Skeletal muscle tissue (tissue), 4 donors: ENCODE measurements around the gene IFITM1. TPM values are rescaled to one million over a fixed set of nuclear protein-coding genes. Genes with fewer than 3 reads are reported as not detected.
"Not testable (repeated sequence)": the region's sequence is repeated elsewhere in the genome, so short reads cannot be mapped to it uniquely, and the experiment has no call there.

ENCODE experiments used
- H3K27ac ChIP-seq: one replicate; pipeline ENCODE4 v1.7.0; 2013; ENCODE audit warnings: mild to moderate bottlenecking, low read depth, low read length, inconsistent platforms
- H3K27me3 ChIP-seq, 3 donors: one replicate each; pipeline ENCODE4 v1.7.0; 2013; ENCODE audit warnings: low read length in 3 of 3; ENCODE audit not compliant: control insufficient read depth in 3 of 3, insufficient read depth in 3 of 3
- H3K36me3 ChIP-seq, 3 donors: one replicate each; pipeline ENCODE4 v1.7.0; 2013; ENCODE audit warnings: low read length in 3 of 3; ENCODE audit not compliant: control insufficient read depth in 3 of 3, insufficient read depth in 3 of 3
- H3K4me1 ChIP-seq, 3 donors: one replicate each; pipeline ENCODE4 v1.7.0; 2013; ENCODE audit warnings: low read length in 3 of 3, mild to moderate bottlenecking in 3 of 3; ENCODE audit not compliant: control insufficient read depth in 3 of 3, insufficient read depth in 3 of 3
- H3K4me3 ChIP-seq, 3 donors: one replicate each; pipeline ENCODE4 v1.7.0; 2013; ENCODE audit warnings: low read length in 3 of 3
- H3K9ac ChIP-seq, 3 donors: one replicate each; pipeline ENCODE4 v1.7.0; 2013; ENCODE audit warnings: low read length in 3 of 3, mild to moderate bottlenecking in 3 of 3, moderate library complexity in 2 of 3, low read depth in 1 of 3
- H3K9me3 ChIP-seq, 3 donors: one replicate each; pipeline ENCODE4 v1.7.0; 2013; ENCODE audit warnings: low read length in 3 of 3; ENCODE audit not compliant: control insufficient read depth in 3 of 3
- total RNA-seq: library from RNA; depleted of rRNA; stranded (reverse); fragments of >200 nt; gene quantifications from one replicate; pipeline ENCODE4 v1.2.3, GENCODE V29; 2014
- donor health status: Osteomylitis.

Gene IFITM1
- total RNA-seq, 1 donor from 2014 or later: 13.0 TPM

- Histone ChIP-seq H3K4me3 (no peak overlapping the region), H3K27me3 (peaks cover 11 to 17% (median 12%) of the 10 kb centered on the region in 3 donors), H3K9ac (no peak overlapping the region)
These were observed 9.8 kb upstream of the IFITM1 start for GRCh38 chr11:304061-304506.

GRCh38 chr11:304915-305843 is 8.7 kb upstream of the IFITM1 start:
- Histone ChIP-seq H3K9me3 (no peaks in the 10 kb centered on the region), H3K36me3 (no peaks in the 10 kb centered on the region), H3K4me1 (peaks cover 12 to 22% (median 20%) of the 10 kb centered on the region in 3 donors), H3K27ac (no peak overlapping the region), H3K4me3 (no peak overlapping the region), H3K27me3 (peaks cover 5 to 17% (median 13%) of the 10 kb centered on the region in 3 donors), H3K9ac (no peak overlapping the region)

More at GRCh38 chr11:304061-304506, 9.8 kb upstream of the IFITM1 start:
- Histone ChIP-seq H3K4me1 (peaks cover 8 to 19% (median 17%) of the 10 kb centered on the region in 3 donors), H3K27ac (no peak overlapping the region), H3K36me3 (no peaks in the 10 kb centered on the region), H3K9me3 (no peaks in the 10 kb centered on the region)

- Histone ChIP-seq H3K27ac (peak overlapping the region; percentile 13), H3K36me3 (no peaks in the 10 kb centered on the region), H3K9me3 (no peaks in the 10 kb centered on the region), H3K4me3 (no peak overlapping the region), H3K9ac (no peak overlapping the region), H3K27me3 (peaks cover 0 to 12% (median 10%) of the 10 kb centered on the region in 3 donors), H3K4me1 (peaks cover 12 to 22% (median 18%) of the 10 kb centered on the region in 3 donors)
These were observed 8.0 kb upstream of the IFITM1 start for GRCh38 chr11:305844-306211.

GRCh38 chr11:306645-307371 is 7.0 kb upstream of the IFITM1 start:
- Histone ChIP-seq H3K27me3 (peaks cover 2 to 15% (median 10%) of the 10 kb centered on the region in 3 donors), H3K4me3 (no peak overlapping the region), H3K9me3 (no peaks in the 10 kb centered on the region), H3K4me1 (peaks cover 12 to 24% (median 18%) of the 10 kb centered on the region in 3 donors), H3K27ac (peak overlapping the region; percentile 87), H3K36me3 (no peaks in the 10 kb centered on the region), H3K9ac (peak overlapping the region in 2 of 3 donors; percentile 8 to 53)

GRCh38 chr11:307766-308708 is 5.8 kb upstream of the IFITM1 start, which contains the start of gene IFITM2:
IFITM2 (plus strand) TSS chr11:307816; CDS start chr11:308193, 377 bp downstream.
- not testable (repeated sequence) for H3K9me3 ChIP-seq, H3K36me3 ChIP-seq
- Histone ChIP-seq H3K9ac (peak within 1 kb of the TSS; percentile 73 to 79 (median 74)), H3K4me1 (peaks cover 13 to 33% (median 21%) of the 10 kb centered on the region in 3 donors), H3K27me3 (peaks cover 5 to 19% (median 10%) of the 10 kb centered on the region in 3 donors), H3K4me3 (peak within 1 kb of the TSS; percentile 73 to 82 (median 82)), H3K27ac (peak within 1 kb of the TSS; percentile 87)

- peaks cover 7 to 19% (median 10%) of the 10 kb centered on the region in 3 donors for H3K27me3 ChIP-seq
- not testable (repeated sequence) for H3K36me3 ChIP-seq, H3K9me3 ChIP-seq
- H3K4me3 ChIP-seq: peak overlapping the region; percentile 66 to 76 (median 73)
- H3K27ac ChIP-seq: peak overlapping the region; percentile 87
- H3K4me1 ChIP-seq: peaks cover 18 to 40% (median 27%) of the 10 kb centered on the region in 3 donors
- H3K9ac ChIP-seq: peak overlapping the region; percentile 43 to 73 (median 70)
These were observed 4.8 kb upstream of the IFITM1 start for GRCh38 chr11:308740-309665.

- peak overlapping the region in 2 of 3 donors; percentile 70 to 73 for H3K9ac ChIP-seq
- peaks cover 20 to 41% (median 26%) of the 10 kb centered on the region in 3 donors for H3K4me1 ChIP-seq
- H3K9me3 ChIP-seq, H3K36me3 ChIP-seq: not testable (repeated sequence)
- H3K4me3 ChIP-seq: peak overlapping the region; percentile 69 to 76 (median 73)
- H3K27me3 ChIP-seq: peaks cover 8 to 22% (median 10%) of the 10 kb centered on the region in 3 donors
- peak overlapping the region; percentile 87 for H3K27ac ChIP-seq
These were observed 3.8 kb upstream of the IFITM1 start for GRCh38 chr11:309979-310572.

GRCh38 chr11:311013-311748 is 2.7 kb upstream of the IFITM1 start:
- H3K27ac ChIP-seq: peak overlapping the region; percentile 87
- peak overlapping the region in 1 of 3 donors; percentile 58 for H3K9ac ChIP-seq
- H3K4me3 ChIP-seq: not testable (repeated sequence)

More at GRCh38 chr11:311013-311748, 2.7 kb upstream of the IFITM1 start:
- H3K36me3 ChIP-seq, H3K9me3 ChIP-seq: not testable (repeated sequence)
- H3K27me3 ChIP-seq: peaks cover 10 to 28% (median 11%) of the 10 kb centered on the region in 3 donors
- peaks cover 25 to 44% (median 26%) of the 10 kb centered on the region in 3 donors for H3K4me1 ChIP-seq
